Astrocyte (in vitro differentiated cells and primary cell): ENCODE results near the gene KLHL11. TPM values are rescaled to one million over a fixed set of nuclear protein-coding genes. Genes with fewer than 3 reads are reported as not detected.
A peak's percentile ranks its signal among the peaks of the same experiment; 100 is the strongest.
"Not testable (repeated sequence)": the region's sequence is repeated elsewhere in the genome, so short reads cannot be mapped to it uniquely, and the experiment has no call there.

Experiments used
- DNase-seq: peaks from one replicate; pipeline ENCODE4 v3.0.0-alpha.2; 2010; ENCODE audit warnings: low read depth
- FAIRE-seq: peaks from 2 replicates; lab custom pipeline; 2011; peaks lifted over from hg19 to GRCh38; lab: Jason Lieb, UNC
- H2AFZ ChIP-seq: 2 replicates; pipeline ENCODE4 v1.6.0; 2012; ENCODE audit warnings: low read depth, low read length, inconsistent platforms
- H3K27ac ChIP-seq: 2 replicates; pipeline ENCODE4 v1.5.1; 2011; ENCODE audit warnings: low read depth, low read length, inconsistent platforms
- H3K27me3 ChIP-seq: 2 replicates; pipeline ENCODE4 v1.6.0; 2011; ENCODE audit warnings: low read length, inconsistent platforms; ENCODE audit not compliant: insufficient read depth
- H3K36me3 ChIP-seq: 2 replicates; pipeline ENCODE4 v1.5.1; 2011; ENCODE audit warnings: low read length, inconsistent platforms; ENCODE audit not compliant: insufficient read depth
- H3K4me1 ChIP-seq: 2 replicates; pipeline ENCODE4 v1.5.1; 2011; ENCODE audit warnings: low read length, inconsistent platforms; ENCODE audit not compliant: insufficient read depth
- H3K4me2 ChIP-seq: 2 replicates; pipeline ENCODE4 v1.6.0; 2012; ENCODE audit warnings: low read length, inconsistent platforms
- H3K4me3 ChIP-seq: 2 replicates; pipeline ENCODE4 v1.5.1; 2011; ENCODE audit warnings: low read depth, mild to moderate bottlenecking, low read length, inconsistent platforms; ENCODE audit not compliant: insufficient read depth
- H3K79me2 ChIP-seq: 2 replicates; pipeline ENCODE4 v1.6.0; 2012; ENCODE audit warnings: mild to moderate bottlenecking, low read length, inconsistent platforms; ENCODE audit not compliant: insufficient read depth
- H3K9ac ChIP-seq: 2 replicates; pipeline ENCODE4 v1.6.0; 2012; ENCODE audit warnings: mild to moderate bottlenecking, low read length, inconsistent platforms
- H3K9me3 ChIP-seq: 2 replicates; pipeline ENCODE4 v1.5.1; 2012; ENCODE audit warnings: low read depth, mild to moderate bottlenecking, low read length, inconsistent platforms; ENCODE audit not compliant: insufficient read depth
- H4K20me1 ChIP-seq: 2 replicates; pipeline ENCODE4 v1.6.0; 2012; ENCODE audit warnings: low read length, inconsistent platforms; ENCODE audit not compliant: insufficient read depth
- H3K27ac Mint-ChIP-seq: one replicate; pipeline ENCODE4 v1.8.0; 2021; ENCODE audit warnings: mild to moderate bottlenecking, mixed read lengths; ENCODE audit not compliant: unreplicated experiment
- H3K27me3 Mint-ChIP-seq: one replicate; pipeline ENCODE4 v1.8.0; 2021; ENCODE audit warnings: low read depth, mixed read lengths; ENCODE audit not compliant: unreplicated experiment
- H3K36me3 Mint-ChIP-seq: one replicate; pipeline ENCODE4 v1.8.0; 2021; ENCODE audit warnings: low read depth, mixed read lengths; ENCODE audit not compliant: unreplicated experiment
- H3K4me1 Mint-ChIP-seq: one replicate; pipeline ENCODE4 v1.8.0; 2021; ENCODE audit warnings: low read depth, mixed read lengths; ENCODE audit not compliant: unreplicated experiment
- H3K4me3 Mint-ChIP-seq: one replicate; pipeline ENCODE4 v1.8.0; 2021; ENCODE audit warnings: mild to moderate bottlenecking, moderate library complexity, mixed read lengths; ENCODE audit not compliant: unreplicated experiment
- H3K9me3 Mint-ChIP-seq: one replicate; pipeline ENCODE4 v1.8.0; 2021; ENCODE audit warnings: mild to moderate bottlenecking, mixed read lengths; ENCODE audit not compliant: unreplicated experiment
- CTCF ChIP-seq: IDR thresholded peaks from 2 replicates; pipeline ENCODE4 v1.5.1; 2011; ENCODE audit warnings: low read depth, mild to moderate bottlenecking, inconsistent platforms, low read length, moderate library complexity; ENCODE audit not compliant: insufficient read depth
- EZH2 ChIP-seq: IDR thresholded peaks from 2 replicates; pipeline ENCODE4 v1.6.1; 2012; ENCODE audit warnings: mild to moderate bottlenecking, low read length, inconsistent platforms; ENCODE audit not compliant: insufficient read depth
- total RNA-seq: library from RNA; stranded (reverse); gene quantifications from 2 replicates; pipeline ENCODE4 v1.2.1, GENCODE V29; 2021

KLHL11 gene
- total RNA-seq, 1 donor from 2014 or later: 12.8 TPM

GRCh38 chr17:41848788-41849187 is 16.4 kb downstream of the KLHL11 start:
- Mint-ChIP-seq H3K4me3 (no peak overlapping the region), H3K9me3 (no peaks in the 10 kb centered on the region), H3K36me3 (peaks cover 2% of the 10 kb centered on the region), H3K27ac (no peak overlapping the region), H3K27me3 (no peaks in the 10 kb centered on the region), H3K4me1 (no peaks in the 10 kb centered on the region)
- Histone ChIP-seq H4K20me1 (peaks cover 20% of the 10 kb centered on the region), H3K36me3 (peaks cover 5% of the 10 kb centered on the region), H3K9me3 (no peaks in the 10 kb centered on the region), H3K79me2 (peaks cover 44% of the 10 kb centered on the region), H2AFZ (no peak overlapping the region), H3K9ac (no peak overlapping the region), H3K27ac (no peak overlapping the region), H3K4me1 (no peaks in the 10 kb centered on the region), H3K4me3 (no peak overlapping the region), H3K4me2 (no peak overlapping the region), H3K27me3 (no peaks in the 10 kb centered on the region)
- FAIRE-seq: no peak
- TF ChIP-seq EZH2 (no peak), CTCF (no peak)
- DNase-seq: no peak

GRCh38 chr17:41844971-41845370 is 20.3 kb downstream of the KLHL11 start:
- peaks cover 2% of the 10 kb centered on the region for H3K27me3 Mint-ChIP-seq
- DNase-seq (peak; percentile 67), FAIRE-seq (no peak)
- Histone ChIP-seq H3K36me3 (no peaks in the 10 kb centered on the region), H3K4me3 (no peak overlapping the region), H2AFZ (no peak overlapping the region), H3K27me3 (no peaks in the 10 kb centered on the region), H3K4me1 (no peaks in the 10 kb centered on the region), H3K9me3 (no peaks in the 10 kb centered on the region), H3K27ac (no peak overlapping the region), H3K79me2 (peaks cover 18% of the 10 kb centered on the region), H3K9ac (no peak overlapping the region), H3K4me2 (no peak overlapping the region), H4K20me1 (peaks cover 10% of the 10 kb centered on the region)
- peaks cover 2% of the 10 kb centered on the region for H3K36me3 Mint-ChIP-seq
- H3K9me3 Mint-ChIP-seq: no peaks in the 10 kb centered on the region
- no peak overlapping the region for H3K4me3 Mint-ChIP-seq
- no peak for TF ChIP-seq EZH2
- no peak for TF ChIP-seq CTCF
- no peaks in the 10 kb centered on the region for H3K4me1 Mint-ChIP-seq
- no peak overlapping the region for H3K27ac Mint-ChIP-seq

GRCh38 chr17:41840781-41841180 is 24.4 kb downstream of the KLHL11 start:
- not testable (repeated sequence) for H3K4me3 Mint-ChIP-seq, DNase-seq, FAIRE-seq

GRCh38 chr17:41839448-41839847 is 25.8 kb downstream of the KLHL11 start:
- H4K20me1 ChIP-seq, FAIRE-seq, H3K36me3 Mint-ChIP-seq, H3K4me3 Mint-ChIP-seq, H3K4me3 ChIP-seq, H3K9ac ChIP-seq, H3K4me1 ChIP-seq, H3K27me3 Mint-ChIP-seq, H2AFZ ChIP-seq, H3K9me3 Mint-ChIP-seq, H3K4me1 Mint-ChIP-seq, H3K27ac Mint-ChIP-seq, H3K9me3 ChIP-seq, DNase-seq, H3K36me3 ChIP-seq, H3K27me3 ChIP-seq, H3K27ac ChIP-seq, H3K4me2 ChIP-seq: not testable (repeated sequence)
- H3K79me2 ChIP-seq: peaks cover 14% of the 10 kb centered on the region

More at GRCh38 chr17:41840781-41841180, 24.4 kb downstream of the KLHL11 start:
- not testable (repeated sequence) for H3K9me3 ChIP-seq, H3K4me1 ChIP-seq, H3K4me3 ChIP-seq, H3K27me3 ChIP-seq, H3K27ac Mint-ChIP-seq, H3K4me2 ChIP-seq, H3K79me2 ChIP-seq, H3K36me3 Mint-ChIP-seq, H3K4me1 Mint-ChIP-seq, H2AFZ ChIP-seq, H4K20me1 ChIP-seq, H3K27me3 Mint-ChIP-seq, H3K27ac ChIP-seq, H3K9ac ChIP-seq, H3K36me3 ChIP-seq, H3K9me3 Mint-ChIP-seq
